ENCODE data around the gene HM13.

DNA sequence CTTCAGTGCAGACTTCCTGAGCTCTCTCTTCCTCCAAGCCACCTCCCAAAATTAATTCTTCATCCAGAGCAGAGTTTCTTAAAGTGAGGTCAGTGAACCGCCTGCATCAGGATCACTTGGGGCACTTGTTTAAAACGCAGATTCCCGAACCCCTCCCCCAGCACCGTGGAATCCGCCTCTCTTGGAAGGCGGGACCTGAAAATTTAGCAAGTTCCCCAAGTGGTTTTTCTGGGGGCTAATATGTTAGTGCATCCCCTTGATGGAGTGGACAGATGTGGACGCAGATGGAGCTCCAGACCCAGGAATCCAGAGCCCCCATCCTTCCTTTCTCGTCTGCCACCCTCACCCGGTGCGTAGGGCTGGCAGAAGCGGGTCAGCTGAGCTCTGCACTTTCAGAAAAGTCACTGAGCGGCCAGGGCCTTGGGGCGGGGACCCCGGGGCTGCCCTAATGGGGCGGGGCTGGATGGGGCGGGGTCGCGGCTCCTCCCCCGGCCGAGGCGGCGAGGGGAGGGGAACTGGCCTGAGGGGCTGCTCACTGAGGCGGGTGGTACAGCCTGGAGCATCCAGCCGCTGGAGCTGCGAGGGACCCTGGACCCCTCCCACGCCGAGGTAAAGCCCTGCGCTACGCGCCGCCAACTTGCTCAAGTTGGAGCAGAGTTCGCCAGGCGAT is 39.3 kb upstream of the HM13 start, which contains the start of the genes DEFB124 and REM1:
- TF ChIP-seq EZH2phosphoT487 (IDR thresholded peaks at IDR 0.05; ENCODE audit: borderline replicate concordance): no peak
- no peak for TF ChIP-seq ZBTB33 (IDR thresholded peaks at IDR 0.05; ENCODE audit: extremely low read depth, insufficient replicate concordance, low read length)

Measured in HCT116 (cell line).